Endodermal cell (in vitro differentiated cells): ENCODE data around the gene TINCR. TPM values are rescaled to one million over a fixed set of nuclear protein-coding genes. Genes with fewer than 3 reads are reported as not detected.

Experiments used
- DNase-seq: peaks from one replicate; pipeline ENCODE4 v3.0.0-alpha.2; 2017
- H3K27ac ChIP-seq: 2 replicates; pipeline ENCODE4 v1.5.1; 2013; ENCODE audit warnings: mild to moderate bottlenecking, low read depth, low read length, moderate library complexity
- H3K27me3 ChIP-seq: 2 replicates; pipeline ENCODE4 v1.6.1; 2013; ENCODE audit warnings: mild to moderate bottlenecking, low read length, moderate library complexity; ENCODE audit not compliant: insufficient read depth, control insufficient read depth, poor library complexity, severe bottlenecking
- H3K36me3 ChIP-seq: 2 replicates; pipeline ENCODE4 v1.7.0; 2013; ENCODE audit warnings: mild to moderate bottlenecking, low read length, moderate library complexity; ENCODE audit not compliant: control insufficient read depth, insufficient read depth
- H3K4me1 ChIP-seq: one replicate; pipeline ENCODE4 v1.7.0; 2013; ENCODE audit warnings: low read length; ENCODE audit not compliant: control insufficient read depth, insufficient read depth
- H3K4me3 ChIP-seq: 2 replicates; pipeline ENCODE4 v1.5.1; 2013; ENCODE audit warnings: mild to moderate bottlenecking, low read length, moderate library complexity
- H3K9ac ChIP-seq: 2 replicates; pipeline ENCODE4 v1.6.1; 2013; ENCODE audit warnings: mild to moderate bottlenecking, low read length, moderate library complexity; ENCODE audit not compliant: poor library complexity, severe bottlenecking; ENCODE audit errors: extremely low read depth
- H3K9me3 ChIP-seq: 2 replicates; pipeline ENCODE4 v1.6.1; 2013; ENCODE audit warnings: mild to moderate bottlenecking, low read length, moderate library complexity; ENCODE audit not compliant: control insufficient read depth
- H3K27ac Mint-ChIP-seq: 2 replicates; pipeline ENCODE4 v1.8.0; 2020; ENCODE audit warnings: mixed read lengths
- H3K27me3 Mint-ChIP-seq: 2 replicates; pipeline ENCODE4 v1.8.0; 2021; ENCODE audit warnings: mild to moderate bottlenecking, mixed read lengths; ENCODE audit not compliant: insufficient read depth
- H3K36me3 Mint-ChIP-seq: 2 replicates; pipeline ENCODE4 v1.8.0; 2020; ENCODE audit warnings: low read depth, mixed read lengths
- H3K4me1 Mint-ChIP-seq: 2 replicates; pipeline ENCODE4 v1.8.0; 2020; ENCODE audit warnings: mixed read lengths
- H3K4me3 Mint-ChIP-seq: 2 replicates; pipeline ENCODE4 v1.8.0; 2020; ENCODE audit warnings: mild to moderate bottlenecking, moderate library complexity, mixed read lengths
- H3K9me3 Mint-ChIP-seq: 2 replicates; pipeline ENCODE4 v1.8.0; 2020; ENCODE audit warnings: mild to moderate bottlenecking, mixed read lengths
- WGBS, 2 experiments: methylation state at CpG; one replicate each; pipeline versions ENCODE4 v1.1.5 to v1.1.7; 2013; ENCODE audit warnings: missing lambda C conversion rate in 2 of 2, mixed read lengths in 1 of 2; ENCODE audit not compliant: insufficient coverage in 1 of 2, insufficient read length in 1 of 2; 5-methylcytosine and 5-hydroxymethylcytosine counted together
- total RNA-seq, 2 donors: library from RNA; stranded (reverse); fragmentation: NEBNext Ultra II Directional in 1 of 2; extraction: Animal tissue kit (Norgen Biotek cat#: 25700) in 1 of 2; gene quantifications; 2 replicates in 1 of 2; 3 replicates in 1 of 2; pipeline ENCODE4 v1.2.1, GENCODE V29; 2021
- TF ChIP-seq, protein P1 (sequence below): fragments of 200-600 bp; sonication (generic); conservative IDR thresholded peaks from 2 replicates; pipeline ENCODE4 v1.5.0; 2021; ENCODE audit warnings: antibody characterized with exemption, mild to moderate bottlenecking

TINCR gene
- total RNA-seq, 2 donors from 2014 or later = 0.53 to 1.2 TPM

DNA sequence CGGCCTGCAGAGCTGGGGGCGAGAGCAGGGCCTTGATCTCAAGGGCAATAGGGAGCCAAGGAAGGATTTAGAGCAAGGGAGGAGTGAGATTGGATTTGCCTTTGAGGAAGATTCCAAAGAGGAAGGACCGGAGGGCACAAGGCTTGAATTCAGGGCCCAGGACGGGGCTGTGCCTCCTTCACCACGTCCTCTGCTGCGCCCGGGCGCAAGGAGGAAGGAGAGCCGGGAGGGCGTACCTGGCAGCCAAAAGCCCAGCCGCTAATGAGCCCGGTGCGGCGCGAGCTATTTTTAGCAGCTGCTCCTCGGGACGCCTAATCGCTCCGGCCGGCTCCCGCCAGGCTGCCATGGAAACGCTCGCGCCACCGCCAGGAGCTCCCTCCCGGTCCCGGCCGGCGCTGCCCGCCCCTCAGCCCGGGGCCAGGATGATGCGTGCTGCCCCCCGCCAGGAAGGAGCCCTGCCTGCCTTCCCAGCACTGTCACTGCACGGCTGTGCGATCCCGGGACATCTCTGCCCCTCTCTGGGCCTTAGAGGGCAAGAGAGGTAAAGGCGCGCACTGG lies 31.3 kb downstream of the TINCR start:
- peaks cover 3% of the 10 kb centered on the region for H3K36me3 Mint-ChIP-seq
- H3K27ac Mint-ChIP-seq = peak overlapping the region; percentile 80
- peak overlapping the region; percentile 12 for H3K27ac ChIP-seq
- no peaks in the 10 kb centered on the region for H3K27me3 ChIP-seq
- H3K9me3 Mint-ChIP-seq = peaks cover 30% of the 10 kb centered on the region
- peak overlapping the region; percentile 68 for H3K4me3 ChIP-seq
- peaks cover 9% of the 10 kb centered on the region for H3K4me1 Mint-ChIP-seq
- peaks cover 11% of the 10 kb centered on the region for H3K9me3 ChIP-seq
- 2 to 7% methylated on average over 15 to 38 of the region's 38 CpGs for WGBS, 2 experiments
- H3K4me3 Mint-ChIP-seq = peak overlapping the region; percentile 27
- peak; percentile 97 for DNase-seq
- no peaks in the 10 kb centered on the region for H3K4me1 ChIP-seq
- no peaks in the 10 kb centered on the region for H3K36me3 ChIP-seq
- H3K9ac ChIP-seq = no peak overlapping the region
- H3K27me3 Mint-ChIP-seq = peaks cover 24% of the 10 kb centered on the region
- TF ChIP-seq, protein P1, sequence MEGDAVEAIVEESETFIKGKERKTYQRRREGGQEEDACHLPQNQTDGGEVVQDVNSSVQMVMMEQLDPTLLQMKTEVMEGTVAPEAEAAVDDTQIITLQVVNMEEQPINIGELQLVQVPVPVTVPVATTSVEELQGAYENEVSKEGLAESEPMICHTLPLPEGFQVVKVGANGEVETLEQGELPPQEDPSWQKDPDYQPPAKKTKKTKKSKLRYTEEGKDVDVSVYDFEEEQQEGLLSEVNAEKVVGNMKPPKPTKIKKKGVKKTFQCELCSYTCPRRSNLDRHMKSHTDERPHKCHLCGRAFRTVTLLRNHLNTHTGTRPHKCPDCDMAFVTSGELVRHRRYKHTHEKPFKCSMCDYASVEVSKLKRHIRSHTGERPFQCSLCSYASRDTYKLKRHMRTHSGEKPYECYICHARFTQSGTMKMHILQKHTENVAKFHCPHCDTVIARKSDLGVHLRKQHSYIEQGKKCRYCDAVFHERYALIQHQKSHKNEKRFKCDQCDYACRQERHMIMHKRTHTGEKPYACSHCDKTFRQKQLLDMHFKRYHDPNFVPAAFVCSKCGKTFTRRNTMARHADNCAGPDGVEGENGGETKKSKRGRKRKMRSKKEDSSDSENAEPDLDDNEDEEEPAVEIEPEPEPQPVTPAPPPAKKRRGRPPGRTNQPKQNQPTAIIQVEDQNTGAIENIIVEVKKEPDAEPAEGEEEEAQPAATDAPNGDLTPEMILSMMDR = no peak

DNA sequence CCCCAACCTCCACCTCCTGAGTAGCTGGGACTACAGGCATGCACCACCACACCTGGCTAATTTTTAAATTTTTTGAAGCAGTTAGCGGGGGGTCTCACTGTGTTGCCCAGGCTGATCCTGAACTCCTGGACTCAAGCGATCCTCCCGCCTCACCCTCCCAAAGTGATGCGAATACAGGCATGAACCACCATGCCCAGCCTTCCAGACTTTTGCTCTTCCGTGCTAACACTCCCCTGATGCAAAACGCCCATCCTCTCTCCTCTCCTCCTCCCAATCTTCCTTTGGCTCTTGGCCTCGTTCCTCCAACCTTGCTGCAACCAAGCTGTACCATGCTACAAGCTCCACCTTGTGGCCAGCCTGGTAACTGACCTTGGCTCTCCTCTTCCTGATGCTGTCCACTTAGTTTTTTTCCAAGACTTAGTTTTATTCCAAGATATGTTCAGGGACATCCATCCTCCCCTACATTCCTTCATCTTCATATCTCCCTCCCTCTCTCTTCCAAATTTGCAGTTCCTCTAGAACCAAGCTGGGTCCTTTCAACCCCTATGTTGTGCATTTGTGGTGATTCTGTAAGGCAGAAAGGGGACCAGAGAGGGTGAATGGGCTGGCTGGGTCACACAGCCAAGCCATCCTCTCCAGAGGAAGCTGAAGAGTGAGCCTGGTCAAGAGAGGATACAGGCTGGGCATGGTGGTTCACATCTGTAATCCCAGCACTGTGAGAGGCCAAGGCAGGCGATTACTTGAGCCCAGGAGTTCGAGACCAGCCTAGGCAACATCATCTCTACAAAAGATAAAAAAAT lies 32.8 kb downstream of the TINCR start:
- H3K9ac ChIP-seq = no peak overlapping the region
- H3K9me3 ChIP-seq = peaks cover 11% of the 10 kb centered on the region
- WGBS, 2 experiments = 78 to 80% methylated on average over 8 to 9 of the region's 9 CpGs
- Mint-ChIP-seq H3K4me3 (no peak overlapping the region), H3K9me3 (peaks cover 30% of the 10 kb centered on the region), H3K27me3 (peaks cover 30% of the 10 kb centered on the region), H3K36me3 (peaks cover 3% of the 10 kb centered on the region), H3K27ac (no peak overlapping the region), H3K4me1 (peaks cover 9% of the 10 kb centered on the region)
- TF ChIP-seq, protein P1 = peak; percentile 81
- DNase-seq = peak; percentile 92
- no peak overlapping the region for H3K27ac ChIP-seq
- no peaks in the 10 kb centered on the region for H3K27me3 ChIP-seq
- H3K4me3 ChIP-seq = no peak overlapping the region
- H3K4me1 ChIP-seq = no peaks in the 10 kb centered on the region
- H3K36me3 ChIP-seq = no peaks in the 10 kb centered on the region

DNA sequence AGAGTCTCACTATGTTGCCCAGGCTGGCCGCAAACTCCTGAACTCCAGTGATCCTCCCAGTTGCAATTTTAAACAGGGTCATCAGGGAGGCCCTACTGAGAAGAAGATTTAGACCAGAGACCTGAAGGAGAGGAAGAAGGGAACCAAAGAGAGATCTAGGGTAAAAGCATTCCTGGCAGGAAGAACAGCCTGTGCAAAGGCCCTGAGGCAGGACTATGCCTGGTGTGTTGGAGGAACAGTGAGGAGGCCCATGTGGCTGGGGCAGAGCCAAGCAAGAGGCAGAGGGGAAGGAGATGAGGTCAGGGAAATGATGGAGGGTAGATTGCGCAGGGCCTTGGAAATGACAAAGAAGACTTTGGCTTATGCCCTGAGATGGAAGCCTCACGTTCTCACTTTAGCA lies 34.5 kb downstream of the TINCR start:
- Histone ChIP-seq H3K9me3 (peaks cover 11% of the 10 kb centered on the region), H3K27ac (no peak overlapping the region), H3K27me3 (no peaks in the 10 kb centered on the region), H3K36me3 (no peaks in the 10 kb centered on the region), H3K4me1 (no peaks in the 10 kb centered on the region), H3K4me3 (no peak overlapping the region), H3K9ac (no peak overlapping the region)
- Mint-ChIP-seq H3K27me3 (peaks cover 32% of the 10 kb centered on the region), H3K4me3 (no peak overlapping the region), H3K4me1 (peaks cover 7% of the 10 kb centered on the region), H3K27ac (no peak overlapping the region), H3K9me3 (peaks cover 30% of the 10 kb centered on the region), H3K36me3 (peaks cover 3% of the 10 kb centered on the region)
- TF ChIP-seq, protein P1 = no peak
- 90 to 91% methylated on average over 3 of the region's 3 CpGs for WGBS, 2 experiments
- no peak for DNase-seq
